Nucleus accumbens (tissue), 56 donors: ENCODE measurements around the gene KRT80.

ENCODE experiments used
- DNase-seq, 56 donors: peaks; one replicate each; lab custom pipeline; 2025; lab: John Stamatoyannopoulos, UW

The KRT80 gene

GRCh38 chr12:52200781-52201450, 9.1 kb upstream of the KRT80 start:
- DNase-seq, result no peak

- DNase-seq, result no peak
These were observed 8.4 kb upstream of the KRT80 start for GRCh38 chr12:52200086-52200780.

- no peak for DNase-seq
These were observed 7.6 kb upstream of the KRT80 start for GRCh38 chr12:52199294-52199919.

GRCh38 chr12:52198454-52199215, 6.8 kb upstream of the KRT80 start:
- DNase-seq, result peak in 4 of 56 donors; percentile 12 to 16 (median 12)

GRCh38 chr12:52197371-52198231, 5.8 kb upstream of the KRT80 start:
- DNase-seq, result no peak

GRCh38 chr12:52195065-52195730, 3.4 kb upstream of the KRT80 start:
- DNase-seq, result no peak

- DNase-seq, result no peak
These were observed 2.2 kb upstream of the KRT80 start for GRCh38 chr12:52193991-52194390.

GRCh38 chr12:52193532-52193931, 1.7 kb upstream of the KRT80 start:
- no peak for DNase-seq

GRCh38 chr12:52190860-52191729, 719 bp downstream of the KRT80 start:
- DNase-seq, result no peak

- DNase-seq, result no peak
These were observed 2.2 kb downstream of the KRT80 start for GRCh38 chr12:52189376-52190174.

GRCh38 chr12:52188658-52189057, 3.2 kb downstream of the KRT80 start:
- no peak for DNase-seq

GRCh38 chr12:52187640-52188039, 4.2 kb downstream of the KRT80 start:
- DNase-seq, result no peak

GRCh38 chr12:52187206-52187605, 4.6 kb downstream of the KRT80 start:
- no peak for DNase-seq

- no peak for DNase-seq
These were observed 5.5 kb downstream of the KRT80 start for GRCh38 chr12:52186118-52186840.

GRCh38 chr12:52185400-52185967, 6.3 kb downstream of the KRT80 start:
- DNase-seq, result no peak

GRCh38 chr12:52184813-52185212, 7.0 kb downstream of the KRT80 start:
- DNase-seq, result no peak

GRCh38 chr12:52183971-52184370, 7.8 kb downstream of the KRT80 start:
- DNase-seq, result no peak
